Right atrium auricular region (tissue), 2 donors: ENCODE measurements around the gene DOCK4. TPM values are rescaled to one million over a fixed set of nuclear protein-coding genes. Genes with fewer than 3 reads are reported as not detected.

Source experiments
- DNase-seq: peaks from one replicate; pipeline ENCODE4 v3.0.0-alpha.2; 2019; ENCODE audit warnings: low spot score
- H3K27ac ChIP-seq, 2 donors: fragments of 200-600 bp; sonication (generic); 1 replicate in 1 of 2; 2 replicates in 1 of 2; pipeline ENCODE4 v1.5.1; 2016 to 2019
- H3K27me3 ChIP-seq, 2 donors: fragments of 200-600 bp; sonication (generic); one replicate each; pipeline versions ENCODE4 v1.5.1 to v1.6.0; 2017 to 2019
- H3K36me3 ChIP-seq: fragments of 200-600 bp; sonication (generic); one replicate; pipeline ENCODE4 v1.5.1; 2016
- H3K4me1 ChIP-seq, 2 donors: fragments of 200-600 bp; sonication (generic); one replicate each; pipeline versions ENCODE4 v1.5.1 to v1.6.0; 2017 to 2019
- H3K4me3 ChIP-seq, 2 donors: fragments of 200-600 bp; sonication (generic); 1 replicate in 1 of 2; 2 replicates in 1 of 2; pipeline ENCODE4 v1.5.1; 2017 to 2019; ENCODE audit warnings: mild to moderate bottlenecking in 1 of 2, moderate library complexity in 1 of 2
- H3K9me3 ChIP-seq, 2 donors: fragments of 200-600 bp; sonication (generic); one replicate each; pipeline ENCODE4 v1.5.1; 2019
- total RNA-seq, 2 donors: library from RNA; depleted of rRNA; stranded (reverse); fragments of >200 nt; gene quantifications; one replicate each; pipeline ENCODE4 v1.1.0, GENCODE V29; 2016
- TF ChIP-seq, protein P1 (sequence below), 2 donors: fragments of 200-600 bp; sonication (generic); IDR thresholded peaks; one replicate each; pipeline ENCODE4 v1.5.1; 2019; ENCODE audit warnings: antibody characterized with exemption in 2 of 2

The DOCK4 gene
- total RNA-seq, 2 donors from 2014 or later: 12.3 to 17.8 TPM

DNA sequence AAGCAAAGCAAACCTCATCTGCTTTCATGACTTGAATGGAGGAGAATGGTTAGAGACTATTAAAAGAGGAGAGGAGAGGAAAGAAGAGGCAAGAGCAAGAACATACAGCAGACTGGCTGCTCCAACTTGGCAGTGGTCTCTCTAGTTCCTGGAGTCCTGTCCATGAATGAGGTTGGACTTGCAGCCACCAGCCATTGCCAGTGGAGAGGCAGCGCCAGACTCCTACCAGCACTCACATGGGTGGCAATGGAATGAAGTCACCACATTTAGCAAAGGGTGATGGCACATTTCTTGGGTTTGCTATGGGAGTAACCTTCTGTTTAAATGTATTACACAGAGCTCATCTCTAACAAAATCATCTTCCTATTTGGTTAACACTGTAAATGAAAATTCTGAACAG, 386.1 kb downstream of the DOCK4 start:
- Histone ChIP-seq H3K4me3 (no peak overlapping the region), H3K27ac (no peak overlapping the region), H3K4me1 (no peaks in the 10 kb centered on the region), H3K9me3 (no peaks in the 10 kb centered on the region), H3K36me3 (peaks cover 8% of the 10 kb centered on the region), H3K27me3 (no peaks in the 10 kb centered on the region)
- TF ChIP-seq, protein P1, sequence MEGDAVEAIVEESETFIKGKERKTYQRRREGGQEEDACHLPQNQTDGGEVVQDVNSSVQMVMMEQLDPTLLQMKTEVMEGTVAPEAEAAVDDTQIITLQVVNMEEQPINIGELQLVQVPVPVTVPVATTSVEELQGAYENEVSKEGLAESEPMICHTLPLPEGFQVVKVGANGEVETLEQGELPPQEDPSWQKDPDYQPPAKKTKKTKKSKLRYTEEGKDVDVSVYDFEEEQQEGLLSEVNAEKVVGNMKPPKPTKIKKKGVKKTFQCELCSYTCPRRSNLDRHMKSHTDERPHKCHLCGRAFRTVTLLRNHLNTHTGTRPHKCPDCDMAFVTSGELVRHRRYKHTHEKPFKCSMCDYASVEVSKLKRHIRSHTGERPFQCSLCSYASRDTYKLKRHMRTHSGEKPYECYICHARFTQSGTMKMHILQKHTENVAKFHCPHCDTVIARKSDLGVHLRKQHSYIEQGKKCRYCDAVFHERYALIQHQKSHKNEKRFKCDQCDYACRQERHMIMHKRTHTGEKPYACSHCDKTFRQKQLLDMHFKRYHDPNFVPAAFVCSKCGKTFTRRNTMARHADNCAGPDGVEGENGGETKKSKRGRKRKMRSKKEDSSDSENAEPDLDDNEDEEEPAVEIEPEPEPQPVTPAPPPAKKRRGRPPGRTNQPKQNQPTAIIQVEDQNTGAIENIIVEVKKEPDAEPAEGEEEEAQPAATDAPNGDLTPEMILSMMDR (IDR thresholded peaks at IDR 0.05): no peak
- DNase-seq: no peak

DNA sequence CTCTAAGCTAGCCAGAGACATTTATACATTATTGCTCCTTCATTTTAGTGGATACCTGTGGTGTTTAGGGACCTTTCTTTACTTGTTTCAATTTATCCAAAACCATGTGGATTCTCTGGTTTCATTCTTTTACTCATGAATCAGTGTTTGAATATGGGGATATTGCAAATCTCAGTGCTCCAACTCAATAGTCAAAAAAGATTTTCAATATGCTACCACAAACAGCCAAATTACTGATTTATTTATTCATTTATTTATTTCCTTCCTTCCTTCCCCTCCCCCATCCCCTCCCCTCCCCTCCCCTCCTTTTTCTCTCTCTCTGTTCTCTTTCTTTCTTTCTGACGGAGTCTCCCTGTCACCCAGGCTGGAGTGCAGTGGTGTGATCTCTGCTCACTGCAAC, 390.8 kb downstream of the DOCK4 start:
- Histone ChIP-seq H3K36me3 (peaks cover 3% of the 10 kb centered on the region), H3K4me3 (no peak overlapping the region), H3K27ac (no peak overlapping the region), H3K4me1 (no peaks in the 10 kb centered on the region), H3K27me3 (no peaks in the 10 kb centered on the region), H3K9me3 (no peaks in the 10 kb centered on the region)
- TF ChIP-seq, protein P1 (IDR thresholded peaks at IDR 0.05): no peak
- no peak for DNase-seq

DNA sequence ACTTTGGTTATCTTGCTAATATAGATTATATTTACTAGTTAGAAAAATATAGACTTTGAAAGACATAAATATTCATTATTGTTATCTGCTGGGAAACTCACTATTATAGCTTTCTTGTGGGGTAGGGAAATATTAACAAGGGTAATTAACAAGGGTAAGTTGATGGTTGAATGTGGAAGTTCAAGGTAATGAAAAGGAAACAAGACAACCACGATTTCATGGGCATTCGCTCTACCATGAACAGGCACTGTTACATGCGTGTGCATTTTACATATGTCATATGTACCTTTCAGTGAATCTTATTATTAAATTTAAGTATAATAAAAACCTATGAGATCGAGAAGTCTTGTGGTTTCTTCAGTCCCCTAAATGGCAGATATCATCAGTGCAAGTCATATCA, 392.9 kb downstream of the DOCK4 start:
- no peak overlapping the region for H3K27ac ChIP-seq
- TF ChIP-seq, protein P1 (IDR thresholded peaks at IDR 0.05): no peak
- no peak overlapping the region for H3K4me3 ChIP-seq
- H3K36me3 ChIP-seq: no peaks in the 10 kb centered on the region
- H3K4me1 ChIP-seq: no peaks in the 10 kb centered on the region
- no peaks in the 10 kb centered on the region for H3K9me3 ChIP-seq
- H3K27me3 ChIP-seq: no peaks in the 10 kb centered on the region
- DNase-seq: no peak

DNA sequence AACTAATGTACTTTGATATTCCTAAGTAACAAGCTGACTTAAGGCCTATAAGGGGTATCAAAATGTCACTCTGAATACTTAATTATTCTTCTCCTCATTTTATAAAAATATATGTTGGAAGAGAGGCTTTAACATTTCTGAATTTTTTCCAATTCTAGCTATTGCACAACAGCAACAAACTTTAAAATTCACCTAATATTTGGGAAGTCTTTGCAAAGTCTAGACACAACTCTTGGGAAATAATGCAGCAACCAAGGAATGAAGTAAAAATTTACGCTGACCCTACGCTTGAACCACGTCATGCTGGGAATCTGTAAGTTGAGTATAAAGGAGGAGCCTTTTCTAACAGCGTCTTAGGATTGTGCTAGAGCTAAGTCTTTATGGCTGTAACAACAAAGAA, 400.0 kb downstream of the DOCK4 start:
- TF ChIP-seq, protein P1 (IDR thresholded peaks at IDR 0.05): no peak
- H3K36me3 ChIP-seq: no peaks in the 10 kb centered on the region
- H3K27me3 ChIP-seq: no peaks in the 10 kb centered on the region
- DNase-seq: no peak
- no peak overlapping the region for H3K27ac ChIP-seq
- H3K9me3 ChIP-seq: peaks cover 0 to 2% of the 10 kb centered on the region in 2 donors
- H3K4me1 ChIP-seq: peaks cover 0 to 3% of the 10 kb centered on the region in 2 donors
- H3K4me3 ChIP-seq: no peak overlapping the region

DNA sequence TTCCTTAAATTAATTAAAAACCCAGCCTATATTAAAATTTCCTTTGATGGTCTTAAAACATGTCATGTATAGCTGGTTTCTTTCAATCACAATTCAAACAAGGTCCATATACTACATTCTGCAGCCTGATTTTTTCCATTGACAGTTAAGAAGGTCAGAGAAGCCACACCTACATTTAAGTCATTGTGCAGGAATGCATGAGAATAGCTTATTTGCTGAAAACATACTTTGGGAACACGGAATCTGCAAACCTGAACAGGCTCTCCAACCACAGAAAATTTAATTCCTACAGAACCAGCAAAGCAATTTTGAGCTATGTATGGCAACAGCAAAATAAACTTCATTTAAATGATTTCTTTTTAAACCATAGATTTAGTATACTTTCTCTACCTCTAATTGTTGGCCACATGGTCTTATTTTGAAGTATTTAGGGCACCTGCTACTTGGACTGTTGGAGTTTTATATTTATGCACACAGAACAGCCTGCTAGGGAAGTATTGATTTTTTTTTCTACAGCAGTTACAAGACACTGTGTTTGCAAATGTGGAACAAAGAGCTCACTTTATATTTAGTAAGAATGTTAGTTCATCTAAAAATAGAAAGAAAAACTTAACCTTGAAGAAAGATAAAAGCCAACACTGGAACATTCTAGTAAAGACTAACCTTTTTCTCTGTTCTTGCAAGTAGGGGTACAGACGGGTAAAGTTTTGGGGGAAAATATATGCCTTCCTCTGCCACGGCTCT, 403.0 kb downstream of the DOCK4 start:
- Histone ChIP-seq H3K4me3 (no peak overlapping the region), H3K27ac (no peak overlapping the region), H3K9me3 (peaks cover 0 to 24% of the 10 kb centered on the region in 2 donors), H3K36me3 (no peaks in the 10 kb centered on the region), H3K27me3 (no peaks in the 10 kb centered on the region), H3K4me1 (peaks cover 0 to 3% of the 10 kb centered on the region in 2 donors)
- TF ChIP-seq, protein P1 (IDR thresholded peaks at IDR 0.05): no peak
- DNase-seq: no peak
